Effector memory CD8-positive, alpha-beta T cell (primary cell): ENCODE results near the gene MX2.

Experiments used
- ATAC-seq: fragments of 150-1000 bp; cut with Tn5 transposase; replicated peaks from 2 replicates; pipeline ENCODE4 v1.10.0; 2021; ENCODE audit warnings: mild to moderate bottlenecking, moderate library complexity
- DNase-seq, 3 experiments: peaks; one replicate each; pipeline ENCODE4 v3.0.0; 2021
- H3K27ac Mint-ChIP-seq, 2 donors: one replicate each; pipeline ENCODE4 v1.8.0; 2022; ENCODE audit warnings: mild to moderate bottlenecking in 2 of 2, mixed read lengths in 2 of 2, moderate library complexity in 2 of 2
- H3K27me3 Mint-ChIP-seq, 2 donors: one replicate each; pipeline ENCODE4 v1.8.0; 2022; ENCODE audit warnings: mixed read lengths in 2 of 2
- H3K36me3 Mint-ChIP-seq: one replicate; pipeline ENCODE4 v1.8.0; 2022; ENCODE audit warnings: mild to moderate bottlenecking, moderate library complexity, mixed read lengths; ENCODE audit not compliant: insufficient read depth
- H3K4me1 Mint-ChIP-seq, 2 donors: one replicate each; pipeline ENCODE4 v1.8.0; 2022; ENCODE audit warnings: low read depth in 2 of 2, mixed read lengths in 2 of 2
- H3K4me3 Mint-ChIP-seq, 2 donors: one replicate each; pipeline ENCODE4 v1.8.0; 2022; ENCODE audit warnings: mild to moderate bottlenecking in 2 of 2, mixed read lengths in 2 of 2, moderate library complexity in 2 of 2
- H3K9me3 Mint-ChIP-seq, 2 donors: one replicate each; pipeline ENCODE4 v1.8.0; 2022; ENCODE audit warnings: mixed read lengths in 2 of 2

Gene MX2

GRCh38 chr21:41322496-41323382, 39.1 kb upstream of the MX2 start:
- Mint-ChIP-seq H3K27me3 (peaks cover 15 to 60% of the 10 kb centered on the region in 2 donors), H3K4me1 (no peaks in the 10 kb centered on the region), H3K4me3 (no peak overlapping the region), H3K27ac (no peak overlapping the region), H3K36me3 (no peaks in the 10 kb centered on the region), H3K9me3 (no peaks in the 10 kb centered on the region)
- DNase-seq, result no peak
- ATAC-seq, result no peak

- Mint-ChIP-seq H3K4me1 (no peaks in the 10 kb centered on the region), H3K27me3 (peaks cover 14 to 35% of the 10 kb centered on the region in 2 donors), H3K4me3 (no peak overlapping the region), H3K9me3 (no peaks in the 10 kb centered on the region), H3K27ac (no peak overlapping the region), H3K36me3 (no peaks in the 10 kb centered on the region)
- ATAC-seq (no peak), DNase-seq (no peak)
Measured at GRCh38 chr21:41325138-41325912, 36.5 kb upstream of the MX2 start.

GRCh38 chr21:41326414-41327080, 35.3 kb upstream of the MX2 start:
- Mint-ChIP-seq H3K36me3 (no peaks in the 10 kb centered on the region), H3K4me3 (no peak overlapping the region), H3K4me1 (no peaks in the 10 kb centered on the region), H3K27me3 (peaks cover 6 to 23% of the 10 kb centered on the region in 2 donors), H3K9me3 (no peaks in the 10 kb centered on the region), H3K27ac (no peak overlapping the region)
- ATAC-seq, result no peak
- no peak for DNase-seq

- Mint-ChIP-seq H3K36me3 (no peaks in the 10 kb centered on the region), H3K27ac (no peak overlapping the region), H3K27me3 (peaks cover 3 to 11% of the 10 kb centered on the region in 2 donors), H3K4me3 (no peak overlapping the region), H3K4me1 (no peaks in the 10 kb centered on the region), H3K9me3 (no peaks in the 10 kb centered on the region)
- no peak for DNase-seq
- no peak for ATAC-seq
Measured at GRCh38 chr21:41327753-41328152, 34.1 kb upstream of the MX2 start.

- Mint-ChIP-seq H3K36me3 (peaks cover 3% of the 10 kb centered on the region), H3K27ac (no peak overlapping the region), H3K4me1 (no peaks in the 10 kb centered on the region), H3K4me3 (peak overlapping the region in 1 of 2 donors; percentile 30), H3K9me3 (peaks cover 0 to 4% of the 10 kb centered on the region in 2 donors), H3K27me3 (peaks cover 5 to 10% of the 10 kb centered on the region in 2 donors)
- ATAC-seq (no peak), DNase-seq (no peak)
Measured at GRCh38 chr21:41328660-41329607, 32.9 kb upstream of the MX2 start.

- no peaks in the 10 kb centered on the region for H3K4me1 Mint-ChIP-seq
- H3K27me3 Mint-ChIP-seq, result peaks cover 10 to 28% of the 10 kb centered on the region in 2 donors
- DNase-seq (no peak), ATAC-seq (no peak)
- H3K4me3 Mint-ChIP-seq, result no peak overlapping the region
- H3K9me3 Mint-ChIP-seq, result peaks cover 0 to 4% of the 10 kb centered on the region in 2 donors
- no peak overlapping the region for H3K27ac Mint-ChIP-seq
- peaks cover 3% of the 10 kb centered on the region for H3K36me3 Mint-ChIP-seq
Measured at GRCh38 chr21:41333752-41334151, 28.1 kb upstream of the MX2 start.

- no peak for ATAC-seq
Measured at GRCh38 chr21:41337515-41337914, 24.3 kb upstream of the MX2 start.

GRCh38 chr21:41338455-41338854, 23.4 kb upstream of the MX2 start:
- no peak overlapping the region for H3K27ac Mint-ChIP-seq
- H3K27me3 Mint-ChIP-seq, result peaks cover 9 to 42% of the 10 kb centered on the region in 2 donors
- peaks cover 3% of the 10 kb centered on the region for H3K36me3 Mint-ChIP-seq
- H3K9me3 Mint-ChIP-seq, result peaks cover 0 to 2% of the 10 kb centered on the region in 2 donors
- H3K4me3 Mint-ChIP-seq, result no peak overlapping the region
- no peak for ATAC-seq
- no peak for DNase-seq
- no peaks in the 10 kb centered on the region for H3K4me1 Mint-ChIP-seq

More at GRCh38 chr21:41337515-41337914, 24.3 kb upstream of the MX2 start:
- H3K4me1 Mint-ChIP-seq, result no peaks in the 10 kb centered on the region
- H3K27ac Mint-ChIP-seq, result no peak overlapping the region
- H3K9me3 Mint-ChIP-seq, result peaks cover 0 to 4% of the 10 kb centered on the region in 2 donors
- H3K4me3 Mint-ChIP-seq, result no peak overlapping the region
- H3K36me3 Mint-ChIP-seq, result peaks cover 3% of the 10 kb centered on the region
- H3K27me3 Mint-ChIP-seq, result peaks cover 14 to 38% of the 10 kb centered on the region in 2 donors
- DNase-seq, result no peak

- no peaks in the 10 kb centered on the region for H3K36me3 Mint-ChIP-seq
- no peak overlapping the region for H3K27ac Mint-ChIP-seq
Measured at GRCh38 chr21:41342035-41342434, 19.8 kb upstream of the MX2 start.

GRCh38 chr21:41344146-41344545, 17.7 kb upstream of the MX2 start:
- Mint-ChIP-seq H3K27ac (no peak overlapping the region), H3K9me3 (no peaks in the 10 kb centered on the region), H3K27me3 (peaks cover 43 to 48% of the 10 kb centered on the region in 2 donors), H3K36me3 (no peaks in the 10 kb centered on the region), H3K4me1 (no peaks in the 10 kb centered on the region), H3K4me3 (no peak overlapping the region)
- no peak for ATAC-seq
- no peak for DNase-seq

More at GRCh38 chr21:41342035-41342434, 19.8 kb upstream of the MX2 start:
- H3K9me3 Mint-ChIP-seq, result no peaks in the 10 kb centered on the region
- H3K4me1 Mint-ChIP-seq, result no peaks in the 10 kb centered on the region
- DNase-seq (no peak), ATAC-seq (no peak)
- peaks cover 27 to 60% of the 10 kb centered on the region in 2 donors for H3K27me3 Mint-ChIP-seq
- no peak overlapping the region for H3K4me3 Mint-ChIP-seq

GRCh38 chr21:41345356-41345755, 16.5 kb upstream of the MX2 start:
- Mint-ChIP-seq H3K4me3 (no peak overlapping the region), H3K27ac (no peak overlapping the region), H3K9me3 (no peaks in the 10 kb centered on the region), H3K36me3 (no peaks in the 10 kb centered on the region), H3K27me3 (peaks cover 47 to 52% of the 10 kb centered on the region in 2 donors), H3K4me1 (no peaks in the 10 kb centered on the region)
- no peak for ATAC-seq
- no peak for DNase-seq

- Mint-ChIP-seq H3K27me3 (peaks cover 55 to 59% of the 10 kb centered on the region in 2 donors), H3K27ac (no peak overlapping the region)
- ATAC-seq, result no peak
Measured at GRCh38 chr21:41345934-41346685, 15.7 kb upstream of the MX2 start.

More at GRCh38 chr21:41345934-41346685, 15.7 kb upstream of the MX2 start:
- Mint-ChIP-seq H3K9me3 (no peaks in the 10 kb centered on the region), H3K36me3 (no peaks in the 10 kb centered on the region), H3K4me1 (no peaks in the 10 kb centered on the region), H3K4me3 (no peak overlapping the region)
- no peak for DNase-seq
